Renal pelvis (tissue), 4 donors: Measurements from ENCODE around the gene ZBTB7B. TPM values are rescaled to one million over a fixed set of nuclear protein-coding genes. Genes with fewer than 3 reads are reported as not detected.
A peak's percentile ranks its signal among the peaks of the same experiment; 100 is the strongest.
"Not testable (repeated sequence)": the region's sequence is repeated elsewhere in the genome, so short reads cannot be mapped to it uniquely, and the experiment has no call there.

Experiments
- DNase-seq: peaks from one replicate; pipeline ENCODE4 v3.0.0-alpha.2; 2013
- polyA plus RNA-seq, 3 donors: library from polyadenylated mRNA; unstranded; fragments of 120-200 nt; gene quantifications; one replicate each; pipeline ENCODE4 v1.2.1, GENCODE V29; 2013; ENCODE audit not compliant: insufficient read length in 3 of 3

The ZBTB7B gene
- polyA plus RNA-seq, 3 donors = 15.9 to 18.0 (median 16.3) TPM

DNA sequence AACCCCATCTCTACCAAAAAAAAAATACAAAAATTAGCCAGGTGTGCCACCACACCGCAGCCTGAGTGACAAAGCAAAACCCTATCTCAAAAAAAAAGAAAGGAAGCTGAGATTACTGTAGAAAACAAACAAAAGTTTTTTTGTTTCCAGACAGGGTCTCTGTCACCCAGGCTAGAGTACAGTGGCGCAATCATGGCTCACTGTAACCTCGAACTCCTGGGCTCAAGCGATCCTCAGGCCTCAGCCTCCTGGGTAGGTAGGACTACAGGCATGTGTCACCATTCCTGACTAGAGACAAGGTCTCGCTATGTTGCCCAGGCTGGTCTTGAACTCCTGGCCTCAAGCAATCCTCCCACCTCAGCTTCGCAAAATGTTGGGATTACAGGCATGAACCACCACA is 38.2 kb upstream of the ZBTB7B start:
- no peak for DNase-seq

DNA sequence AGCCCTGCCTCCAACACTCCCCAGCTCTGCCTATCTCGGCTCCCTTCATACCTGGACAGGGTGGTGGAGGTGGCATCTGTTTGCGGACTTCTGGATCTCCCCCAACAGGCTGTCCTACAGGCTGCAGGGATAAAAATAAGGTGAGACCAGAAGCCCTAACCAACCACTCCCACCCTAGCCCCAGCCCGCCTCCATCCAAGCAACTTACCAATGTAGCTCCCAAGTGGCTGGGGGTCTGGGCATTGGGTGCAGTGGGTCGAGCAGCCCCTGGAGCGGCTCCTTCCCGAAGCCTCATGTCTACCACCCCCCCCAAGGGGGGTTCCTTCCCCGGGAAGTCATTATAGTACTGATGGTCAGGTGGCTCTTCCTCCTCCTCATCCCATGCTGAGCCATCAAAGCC is 36.5 kb upstream of the ZBTB7B start:
- no peak for DNase-seq

DNA sequence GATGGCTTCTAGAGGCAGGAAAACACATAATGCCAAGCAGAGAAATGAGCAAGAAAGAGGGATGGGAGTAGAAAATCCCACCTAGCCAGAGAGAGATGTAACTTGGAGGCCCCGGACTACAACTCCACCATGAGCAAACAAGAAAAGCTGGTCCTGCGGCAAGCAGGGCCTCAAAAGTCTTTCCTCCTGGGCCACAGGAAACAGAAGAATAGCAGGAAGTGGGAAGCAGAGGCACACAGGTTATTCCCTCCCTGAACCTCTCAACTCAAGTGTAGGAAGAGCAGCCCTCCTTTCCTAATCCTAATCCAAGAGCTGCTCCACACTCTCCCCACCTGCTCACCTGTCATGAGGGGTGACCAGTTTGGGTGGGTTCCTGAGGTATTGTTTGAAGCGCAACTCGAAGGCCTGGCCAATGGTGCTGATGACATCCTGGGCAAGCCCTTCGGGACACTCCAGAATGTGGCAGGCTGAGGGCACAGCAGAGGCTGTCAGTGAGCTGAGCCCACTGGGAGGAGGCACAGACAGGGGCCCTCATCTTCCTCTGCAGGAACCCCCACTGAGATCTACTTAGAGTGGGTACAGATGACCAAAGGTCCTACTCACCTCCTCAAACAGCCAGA is 35.2 kb upstream of the ZBTB7B start:
- no peak for DNase-seq

DNA sequence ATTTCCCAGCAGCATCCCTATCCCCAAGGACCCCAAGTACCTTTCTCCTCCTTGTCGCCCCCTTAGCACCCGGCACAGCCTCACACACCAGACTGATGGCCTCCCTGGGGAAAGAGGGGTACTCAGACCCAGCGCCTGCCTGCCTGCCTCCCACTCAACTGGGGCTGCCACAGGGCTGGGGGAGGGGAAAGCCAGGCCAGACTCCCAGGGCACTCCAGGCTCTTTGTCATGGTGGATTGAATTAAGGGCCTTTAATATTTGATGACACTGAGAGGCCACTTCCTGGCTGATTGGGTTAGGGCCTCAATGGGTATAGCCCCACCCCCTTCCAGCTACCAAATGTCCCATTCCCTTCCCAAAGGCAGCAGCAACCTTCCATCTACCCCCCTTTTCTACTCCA is 33.9 kb upstream of the ZBTB7B start:
- no peak for DNase-seq

DNA sequence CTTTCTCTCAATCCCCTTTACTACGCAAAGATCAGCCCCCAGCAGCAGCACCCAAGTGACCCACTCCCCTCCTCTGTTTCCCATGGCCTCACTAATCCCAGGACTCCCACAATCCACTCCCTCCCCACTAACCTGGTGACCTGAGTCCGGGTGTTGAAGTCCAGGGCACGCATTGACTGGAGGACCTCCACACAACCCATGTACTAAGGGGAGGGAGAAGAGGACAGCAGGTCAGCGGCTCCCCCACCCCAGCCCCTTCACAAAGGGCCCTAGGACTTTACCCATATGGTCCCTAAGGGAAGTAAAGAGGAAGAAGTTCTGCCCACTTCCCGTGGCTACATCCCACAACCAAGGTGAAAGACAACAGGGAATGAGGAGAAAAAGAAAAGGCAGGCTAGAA is 33.4 kb upstream of the ZBTB7B start:
- no peak for DNase-seq

DNA sequence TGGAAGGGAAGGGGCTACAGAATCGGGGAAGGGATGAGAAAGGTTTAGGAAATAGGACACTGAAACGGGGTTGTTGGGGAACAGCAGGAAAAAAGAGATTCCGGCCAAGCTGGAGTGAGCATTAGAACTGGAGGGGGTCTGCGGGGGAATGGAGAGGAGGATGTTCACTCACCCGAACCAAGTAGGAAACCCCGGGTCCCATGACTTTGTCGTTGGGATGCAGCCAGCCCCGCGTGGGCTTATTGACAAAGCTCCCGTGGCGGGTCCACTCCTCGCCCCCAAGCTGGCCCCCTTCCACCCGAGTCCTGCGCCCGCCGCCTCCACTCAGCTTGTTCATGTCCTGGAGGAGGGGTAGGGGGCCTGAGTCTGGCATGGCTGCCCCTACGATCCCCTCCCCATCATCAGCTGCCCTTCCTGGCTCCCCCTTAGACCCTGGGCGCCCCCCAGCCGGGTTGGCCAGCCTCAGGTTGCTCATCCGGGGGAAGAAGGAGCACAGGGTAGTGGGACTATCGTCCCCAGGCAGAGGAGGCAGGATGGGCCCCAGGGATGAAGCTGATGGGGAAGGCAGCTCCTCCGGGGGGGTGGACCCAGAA is 32.6 kb upstream of the ZBTB7B start:
- DNase-seq = no peak

DNA sequence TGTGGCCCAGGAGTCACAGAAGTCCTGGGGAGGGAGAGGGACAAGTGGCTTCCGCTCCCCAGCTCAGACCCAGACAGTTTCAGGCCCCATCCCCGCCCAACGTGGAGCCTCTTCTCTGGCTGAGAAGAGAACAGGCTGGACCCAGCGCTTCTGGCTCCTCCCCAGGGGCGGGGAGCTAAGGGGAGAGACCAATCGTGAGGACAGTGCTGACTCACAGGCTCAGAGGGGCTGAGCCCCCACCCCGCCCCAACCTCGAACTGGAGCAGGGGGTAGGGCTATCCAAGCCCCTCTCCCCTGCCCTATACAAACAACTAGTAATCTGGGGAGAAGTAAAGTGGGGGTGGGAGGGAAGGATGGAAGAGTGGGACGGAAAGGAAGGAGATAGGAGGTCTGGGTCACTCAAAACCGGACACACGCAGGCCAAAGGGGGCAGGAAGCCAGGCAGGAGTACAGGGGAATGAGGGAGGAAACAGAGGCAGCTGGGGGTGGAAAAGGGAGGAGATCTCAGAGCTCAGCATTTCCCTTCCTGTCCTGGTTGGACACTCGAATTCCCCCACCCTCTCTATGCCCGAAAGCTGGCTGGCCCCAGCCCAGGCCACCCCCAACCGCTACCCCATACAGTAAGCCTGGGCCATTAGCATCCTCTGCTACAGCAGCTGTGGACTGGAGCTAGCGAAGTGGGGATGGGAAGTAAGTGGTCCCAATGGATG is 31.8 kb upstream of the ZBTB7B start, which contains the start of gene SHC1:
SHC1 (minus strand) TSS at position 117 of the 710 bp plus-strand sequence. CDS start 221 bp downstream, outside the sequence.
- DNase-seq = peak; percentile 88

DNA sequence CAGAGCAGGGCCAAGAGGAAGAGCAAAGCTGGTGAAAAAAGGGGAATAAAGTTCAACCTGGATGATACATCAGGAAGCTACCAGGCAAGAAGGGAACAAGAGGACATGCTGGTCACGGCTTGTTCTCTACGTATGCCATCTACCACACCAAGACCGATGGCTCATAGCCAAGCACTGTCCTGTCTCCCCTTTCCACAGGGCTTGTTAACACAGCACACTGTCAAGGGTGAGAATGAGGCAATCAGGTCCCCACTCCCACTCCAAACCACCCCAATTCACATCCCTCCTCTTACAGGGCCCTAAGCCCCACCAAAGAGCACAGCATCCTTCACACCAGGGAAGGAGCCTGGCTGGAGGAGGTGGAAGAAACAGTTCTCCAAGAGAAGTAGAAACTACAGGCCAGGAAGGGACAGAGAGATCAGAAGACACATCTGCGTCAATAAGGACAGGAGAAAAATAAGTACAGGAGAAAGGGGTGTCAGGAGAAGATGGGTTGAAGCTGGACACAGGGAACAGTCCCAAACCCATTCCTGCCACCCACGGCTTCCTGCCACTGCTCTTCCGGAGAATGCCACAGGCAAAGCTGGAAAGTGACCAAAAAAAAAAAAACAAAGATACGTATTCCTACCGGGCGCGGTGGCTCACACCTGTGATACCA is 31.1 kb upstream of the ZBTB7B start:
- DNase-seq = no peak

DNA sequence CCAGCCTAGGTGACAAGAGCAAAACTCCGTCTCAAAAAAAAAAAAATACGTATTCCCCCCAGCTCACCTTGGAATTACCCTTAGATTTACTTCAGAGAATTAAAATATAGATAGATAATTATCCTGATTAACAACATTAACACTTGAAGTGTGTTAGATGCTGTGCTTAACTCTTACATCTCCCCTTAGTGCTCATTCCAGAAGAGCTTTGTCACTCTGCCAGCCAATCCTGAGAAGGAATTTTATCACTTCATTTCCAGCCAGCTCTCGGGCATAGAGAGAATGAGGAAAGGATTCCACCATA is 30.4 kb upstream of the ZBTB7B start:
- DNase-seq = no peak

DNA sequence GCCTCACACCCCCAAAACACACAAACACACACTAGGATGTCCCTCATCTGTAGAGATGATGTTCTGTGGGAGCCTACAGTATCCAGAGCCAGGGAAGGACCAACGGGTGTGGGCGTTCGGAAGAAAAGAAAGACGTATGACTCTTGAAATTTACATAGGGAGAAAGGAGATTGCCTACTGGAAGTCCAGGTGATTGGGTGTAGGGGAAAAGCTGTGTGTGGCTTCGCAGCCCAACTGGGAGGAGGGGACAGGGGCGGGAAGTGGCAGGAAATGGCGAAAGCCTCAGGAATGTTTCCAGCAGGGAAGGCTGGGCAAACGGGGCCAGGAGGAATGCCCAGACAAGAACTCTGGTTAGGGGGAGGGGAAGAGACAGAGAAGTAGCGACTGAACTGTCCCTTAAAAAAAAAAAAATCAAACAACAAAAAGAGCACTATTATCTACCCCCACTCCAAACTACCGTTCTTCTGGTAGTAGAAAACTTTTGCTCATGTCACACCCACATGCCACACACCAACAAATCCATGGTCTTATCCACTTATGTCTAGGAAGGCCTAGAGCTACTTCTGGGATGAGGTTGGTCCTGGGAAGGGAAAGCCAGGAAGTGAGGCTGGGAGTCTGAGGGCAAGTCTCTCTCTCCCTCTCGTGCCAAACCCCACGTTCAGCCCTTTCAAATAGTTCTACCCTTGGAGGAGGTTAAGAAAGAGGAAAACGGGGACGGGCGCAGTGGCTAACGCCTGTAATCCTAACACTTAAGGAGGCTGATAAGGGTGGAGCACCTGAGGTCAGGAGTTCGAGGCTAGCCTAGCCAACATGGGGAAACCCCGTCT is 29.9 kb upstream of the ZBTB7B start:
- DNase-seq = no peak

DNA sequence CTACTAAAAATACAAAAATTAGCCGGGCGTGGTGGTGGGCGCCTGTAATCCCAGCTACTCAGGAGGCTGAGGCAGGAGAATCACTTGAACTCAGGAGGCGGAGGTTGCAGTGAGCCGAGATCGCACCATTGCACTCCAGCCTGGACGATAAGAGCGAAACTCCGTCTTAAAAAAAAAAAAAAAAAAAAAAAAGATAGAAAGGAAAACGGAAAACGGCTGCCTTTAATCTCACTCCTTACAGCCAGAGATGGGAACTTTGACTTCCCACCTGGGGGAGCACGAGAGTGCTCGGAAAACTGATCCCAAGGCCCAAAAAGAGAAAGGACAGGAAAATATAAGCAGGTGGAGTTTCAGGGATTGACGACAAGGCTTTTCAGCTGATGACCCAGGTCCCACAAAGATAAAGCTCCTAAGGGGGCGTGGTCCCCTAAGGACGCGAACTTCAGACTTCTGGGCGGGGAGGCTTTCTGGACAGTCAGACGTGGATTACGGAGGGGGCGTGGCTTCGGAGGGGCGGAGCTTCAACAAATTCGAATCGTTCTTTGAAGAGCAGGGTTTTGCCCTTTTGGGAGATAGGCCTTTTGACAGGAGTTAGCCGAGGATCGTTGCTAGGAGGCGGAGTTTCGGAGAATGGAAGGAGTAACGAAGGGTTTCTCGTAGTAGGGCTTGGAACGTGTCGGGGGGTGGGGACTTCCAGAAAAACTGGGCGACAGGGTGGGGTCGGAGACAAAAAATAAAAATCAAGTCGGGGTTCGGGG is 29.1 kb upstream of the ZBTB7B start:
- peak; percentile 95 for DNase-seq

DNA sequence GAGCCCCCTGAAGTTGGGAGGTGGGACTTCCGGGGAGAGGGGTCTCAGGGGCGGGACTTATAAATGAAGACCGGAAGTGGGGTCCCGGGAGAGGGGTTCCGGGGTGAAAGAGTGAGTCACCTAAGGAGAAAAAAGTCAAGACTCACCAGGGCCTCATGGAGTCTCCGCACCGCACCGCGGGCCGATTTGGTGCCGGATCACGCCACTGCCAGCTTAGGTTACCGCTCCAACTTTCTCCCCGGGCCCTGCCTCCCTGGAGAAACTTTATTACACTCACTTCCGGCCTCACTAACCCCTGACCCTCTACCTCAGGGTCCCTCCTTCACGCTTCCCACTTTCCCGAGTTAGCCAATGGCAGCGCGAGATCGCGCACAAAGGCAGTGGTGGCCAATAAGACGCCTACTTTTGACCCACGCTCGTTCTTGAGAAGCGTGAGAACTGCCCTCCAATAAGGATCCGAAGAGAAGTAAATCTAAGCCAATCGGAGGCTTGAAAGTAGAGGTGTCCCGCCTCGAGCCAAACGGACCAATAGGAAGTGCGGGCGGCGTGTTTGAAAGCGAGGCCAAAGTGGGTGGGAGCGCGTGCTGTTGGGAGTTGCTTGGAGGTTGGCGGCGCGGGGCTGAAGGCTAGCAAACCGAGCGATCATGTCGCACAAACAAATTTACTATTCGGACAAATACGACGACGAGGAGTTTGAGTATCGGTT is 28.3 kb upstream of the ZBTB7B start, which contains the start of gene CKS1B:
CKS1B (plus strand) TSS at position 580 of the 706 bp plus-strand sequence; CDS start at position 645, 65 bp downstream.
- DNase-seq = peak; percentile 100

DNA sequence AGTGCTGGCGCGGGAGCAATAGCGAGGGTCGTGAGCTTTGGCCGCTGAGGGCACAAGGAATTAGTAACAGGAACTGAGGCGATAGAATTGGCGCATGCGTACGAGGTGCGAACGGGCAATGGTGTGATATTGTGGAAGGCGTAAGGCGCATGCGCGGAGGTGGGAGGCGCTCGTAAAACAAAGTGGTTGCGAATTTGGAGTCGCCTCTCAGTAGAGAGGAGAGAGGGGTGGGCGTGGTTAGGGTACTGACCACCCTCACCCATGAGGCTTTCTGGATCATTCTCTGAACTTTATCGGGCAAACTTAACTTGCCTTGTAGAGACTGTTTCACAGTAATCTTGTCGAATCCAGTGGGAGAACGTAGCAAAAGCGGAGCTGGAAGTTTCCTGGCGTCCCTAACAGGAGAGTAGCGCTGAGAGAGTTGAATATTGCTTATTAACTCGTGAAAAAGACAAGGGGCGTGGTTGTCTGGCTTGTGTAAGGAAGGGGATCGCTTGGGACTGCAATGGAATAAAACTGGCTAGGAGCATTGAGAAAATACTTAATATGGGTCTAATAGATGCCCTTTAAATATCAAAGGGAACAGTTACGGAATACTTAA is 27.7 kb upstream of the ZBTB7B start:
- peak; percentile 98 for DNase-seq

DNA sequence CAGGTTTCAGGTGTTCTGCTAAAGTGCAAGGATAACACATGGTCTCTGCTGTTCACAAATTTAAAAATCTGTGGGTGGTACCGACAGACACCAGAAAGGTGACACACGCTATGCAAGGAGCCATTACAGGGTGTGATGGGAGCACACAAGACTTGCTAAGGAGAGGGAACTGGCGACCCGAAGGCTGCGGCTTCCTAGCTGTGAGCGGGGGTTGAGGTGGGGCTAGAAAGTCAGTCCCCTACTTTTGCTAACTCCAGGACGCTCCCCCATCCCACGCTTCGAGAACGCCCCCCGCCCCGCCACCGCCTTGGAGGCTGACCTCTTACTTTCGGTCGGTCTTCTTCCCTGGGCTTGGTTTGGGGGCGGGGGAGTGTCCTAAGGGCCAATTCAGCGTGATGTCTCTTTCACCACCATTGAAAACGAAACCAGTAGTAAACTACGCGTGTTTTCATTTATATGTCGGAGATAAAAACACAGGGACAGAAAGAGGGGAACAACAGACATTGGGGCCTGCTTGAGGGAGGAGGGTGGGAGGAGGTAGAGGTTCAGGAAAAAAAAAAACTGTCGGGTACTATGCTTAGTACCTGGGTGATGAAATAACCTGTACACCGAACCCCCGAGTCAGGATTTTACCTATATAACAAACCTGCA is 27.1 kb upstream of the ZBTB7B start:
- DNase-seq = no peak

DNA sequence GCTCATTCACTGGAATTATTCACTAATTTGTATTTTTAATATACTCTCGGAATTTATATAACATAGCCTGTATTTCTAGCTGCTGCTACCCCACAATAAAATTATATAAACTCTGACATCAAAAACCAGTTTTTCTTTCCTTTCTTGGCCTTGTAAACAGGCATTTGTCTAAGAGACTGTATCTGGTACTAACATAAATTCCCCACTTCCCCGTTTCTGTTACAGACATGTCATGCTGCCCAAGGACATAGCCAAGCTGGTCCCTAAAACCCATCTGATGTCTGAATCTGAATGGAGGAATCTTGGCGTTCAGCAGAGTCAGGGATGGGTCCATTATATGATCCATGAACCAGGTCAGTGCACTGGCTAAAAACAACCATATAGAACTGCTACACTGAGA is 24.8 kb upstream of the ZBTB7B start:
- DNase-seq = not testable (repeated sequence)

DNA sequence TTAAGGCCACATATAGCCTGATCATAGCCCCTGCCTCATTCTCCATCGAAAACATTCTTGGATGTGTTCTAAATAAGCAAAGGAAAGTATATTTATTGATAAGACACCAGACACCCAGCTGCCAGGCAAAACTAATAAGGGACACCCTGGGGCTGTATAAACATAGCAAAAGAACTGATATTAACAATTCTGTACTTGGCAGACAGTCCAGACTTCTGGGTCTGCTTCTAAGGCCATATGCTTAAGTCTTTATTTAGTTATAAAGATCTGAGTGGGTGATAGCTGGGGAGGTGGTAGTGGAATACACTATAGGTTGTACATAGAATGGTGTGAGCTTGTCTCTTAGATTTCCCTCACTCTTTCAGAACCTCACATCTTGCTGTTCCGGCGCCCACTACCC is 24.2 kb upstream of the ZBTB7B start:
- DNase-seq = no peak

DNA sequence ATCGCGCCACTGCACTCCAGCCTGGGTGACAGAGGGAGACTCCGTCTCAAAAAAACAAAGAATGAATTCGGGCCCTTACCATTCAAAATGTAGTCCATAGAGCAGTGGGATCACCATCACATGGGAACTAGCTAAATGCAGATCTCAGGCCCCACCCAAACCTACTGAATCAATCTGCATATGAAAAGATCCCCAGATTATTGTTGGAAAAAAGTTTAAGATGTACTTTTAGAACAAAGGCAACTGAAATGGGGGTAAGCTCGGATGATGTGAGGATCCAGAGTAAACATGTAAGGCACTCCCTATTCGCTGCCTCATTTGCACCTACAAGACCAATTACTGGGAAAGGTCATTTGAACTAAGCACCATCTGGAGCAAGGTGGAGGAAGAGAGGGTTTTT is 20.3 kb upstream of the ZBTB7B start:
- DNase-seq = no peak

DNA sequence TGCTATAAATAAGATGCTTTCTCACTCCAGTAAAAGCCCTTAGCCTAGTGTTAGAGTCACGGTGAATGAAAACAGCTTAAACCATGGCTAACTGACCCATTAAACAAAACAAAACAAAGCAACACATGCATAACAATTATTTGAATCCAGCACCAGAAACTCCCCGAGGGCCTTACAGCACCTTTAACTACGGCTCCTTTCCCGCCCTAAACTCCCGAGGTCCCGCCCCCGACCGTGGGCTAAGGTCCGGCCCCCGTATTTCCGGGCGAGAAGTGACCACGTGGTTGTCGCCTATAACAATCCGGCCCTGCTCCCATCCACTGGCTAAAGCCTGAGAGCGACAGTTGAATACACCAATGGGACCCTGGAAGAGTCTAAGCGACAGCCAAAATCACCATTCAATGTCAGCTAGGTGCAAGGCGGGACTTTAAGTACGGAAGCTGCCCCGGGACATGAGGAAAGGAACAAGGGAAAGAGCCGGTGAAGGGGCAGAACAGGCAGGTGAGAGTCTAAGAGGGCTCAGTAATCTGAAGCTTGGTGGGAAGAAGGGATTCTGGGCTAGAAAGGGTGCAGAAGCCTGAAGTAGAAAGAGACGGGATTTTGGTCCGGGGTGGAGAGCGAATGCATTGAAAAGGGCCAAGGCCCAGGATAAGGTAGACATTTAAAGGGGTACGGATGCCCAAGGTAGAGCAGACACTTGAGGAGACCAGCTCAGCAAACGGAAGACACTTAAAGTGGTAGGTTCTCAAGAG is 19.5 kb upstream of the ZBTB7B start, which contains the start of gene FLAD1:
FLAD1 (plus strand) TSS at position 448 of the 752 bp plus-strand sequence. CDS start 351 bp downstream, outside the sequence.
- peak; percentile 100 for DNase-seq
